GM12892 (cell line): ENCODE results near the gene RASA3.

Experiments
- POLR2A ChIP-seq: IDR thresholded peaks from 2 replicates; pipeline ENCODE4 v1.6.1; 2011; ENCODE audit warnings: low read depth, low read length, control low read depth
- POLR2AphosphoS5 ChIP-seq: IDR thresholded peaks from 2 replicates; pipeline ENCODE4 v1.6.1; 2011; ENCODE audit warnings: low read depth, low read length, control low read depth

- TF ChIP-seq POLR2AphosphoS5 (no peak), POLR2A (no peak)
These were observed 137.3 kb downstream of the RASA3 start for GRCh38 chr13:113995051-113995601.
